T-helper 1 cell treated with Interleukin-12 subunit alpha and Interleukin-12 subunit beta and Interleukin-4 antibody, amounts not matched to agents 30 μg/mL and 1 μg/mL, for 36 hours (primary cell): ENCODE measurements around the gene ZKSCAN4.

Source experiments
- H3K27ac Mint-ChIP-seq: one replicate; pipeline ENCODE4 v1.8.0; 2021; ENCODE audit warnings: mild to moderate bottlenecking, mixed read lengths
- H3K27me3 Mint-ChIP-seq: one replicate; pipeline ENCODE4 v1.8.0; 2021; ENCODE audit warnings: low read depth, mixed read lengths
- H3K36me3 Mint-ChIP-seq: one replicate; pipeline ENCODE4 v1.8.0; 2021; ENCODE audit warnings: low read depth, mixed read lengths
- H3K4me1 Mint-ChIP-seq: one replicate; pipeline ENCODE4 v1.8.0; 2021; ENCODE audit warnings: low read depth, mixed read lengths
- H3K4me3 Mint-ChIP-seq: one replicate; pipeline ENCODE4 v1.8.0; 2021; ENCODE audit warnings: mild to moderate bottlenecking, moderate library complexity, mixed read lengths
- H3K9me3 Mint-ChIP-seq: one replicate; pipeline ENCODE4 v1.8.0; 2021; ENCODE audit warnings: mixed read lengths

The ZKSCAN4 gene

DNA sequence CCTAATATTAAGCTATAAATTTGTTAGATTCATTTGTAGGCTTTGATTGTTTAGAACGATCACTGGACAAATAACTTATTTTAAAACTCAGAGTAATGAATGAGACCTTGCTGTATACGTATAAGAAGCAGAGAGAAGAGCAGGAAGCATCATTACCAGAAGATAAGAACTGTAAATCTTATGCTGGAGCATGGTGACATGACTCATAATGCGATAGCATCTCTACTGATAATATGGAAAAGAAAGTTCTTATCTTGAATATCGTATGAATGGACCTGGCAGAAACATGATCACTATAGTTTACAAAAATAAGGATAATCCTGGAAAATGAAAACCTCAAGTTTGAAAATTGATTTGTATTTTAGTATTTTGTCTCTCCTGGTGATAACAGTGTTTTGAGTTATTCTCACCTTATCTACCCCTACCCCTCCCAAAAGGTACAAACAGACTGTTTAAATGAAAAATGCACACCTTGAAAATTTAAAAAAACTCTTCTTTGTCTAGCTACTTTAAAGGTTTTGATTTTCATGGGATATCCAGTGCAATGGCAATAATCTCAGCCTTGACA, 12.8 kb upstream of the ZKSCAN4 start:
- H3K4me3 Mint-ChIP-seq: no peak overlapping the region
- peaks cover 8% of the 10 kb centered on the region for H3K4me1 Mint-ChIP-seq
- peaks cover 3% of the 10 kb centered on the region for H3K9me3 Mint-ChIP-seq
- no peak overlapping the region for H3K27ac Mint-ChIP-seq
- H3K36me3 Mint-ChIP-seq: no peaks in the 10 kb centered on the region
- peaks cover 15% of the 10 kb centered on the region for H3K27me3 Mint-ChIP-seq

DNA sequence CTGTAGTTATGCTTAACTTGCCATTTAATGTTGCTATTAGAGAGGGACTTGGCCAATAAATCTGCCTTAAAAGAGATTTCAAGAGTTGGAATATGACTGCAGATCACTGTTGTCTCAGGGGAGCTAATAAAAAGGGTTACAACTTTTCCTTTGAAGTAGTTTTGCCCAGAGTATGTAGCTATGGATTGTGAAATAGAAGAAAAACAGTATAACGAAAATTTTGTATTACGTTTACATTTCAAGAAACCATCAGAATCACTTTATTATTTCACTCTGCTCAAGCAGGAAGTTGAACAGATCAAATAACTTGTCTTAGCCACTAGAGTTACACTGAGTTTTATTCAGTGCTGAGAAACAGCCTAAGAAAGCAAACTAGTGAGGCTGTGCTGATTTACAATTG, 11.9 kb upstream of the ZKSCAN4 start:
- peaks cover 15% of the 10 kb centered on the region for H3K27me3 Mint-ChIP-seq
- H3K27ac Mint-ChIP-seq: no peak overlapping the region
- peaks cover 8% of the 10 kb centered on the region for H3K9me3 Mint-ChIP-seq
- H3K36me3 Mint-ChIP-seq: peaks cover 3% of the 10 kb centered on the region
- H3K4me1 Mint-ChIP-seq: peaks cover 5% of the 10 kb centered on the region
- no peak overlapping the region for H3K4me3 Mint-ChIP-seq

DNA sequence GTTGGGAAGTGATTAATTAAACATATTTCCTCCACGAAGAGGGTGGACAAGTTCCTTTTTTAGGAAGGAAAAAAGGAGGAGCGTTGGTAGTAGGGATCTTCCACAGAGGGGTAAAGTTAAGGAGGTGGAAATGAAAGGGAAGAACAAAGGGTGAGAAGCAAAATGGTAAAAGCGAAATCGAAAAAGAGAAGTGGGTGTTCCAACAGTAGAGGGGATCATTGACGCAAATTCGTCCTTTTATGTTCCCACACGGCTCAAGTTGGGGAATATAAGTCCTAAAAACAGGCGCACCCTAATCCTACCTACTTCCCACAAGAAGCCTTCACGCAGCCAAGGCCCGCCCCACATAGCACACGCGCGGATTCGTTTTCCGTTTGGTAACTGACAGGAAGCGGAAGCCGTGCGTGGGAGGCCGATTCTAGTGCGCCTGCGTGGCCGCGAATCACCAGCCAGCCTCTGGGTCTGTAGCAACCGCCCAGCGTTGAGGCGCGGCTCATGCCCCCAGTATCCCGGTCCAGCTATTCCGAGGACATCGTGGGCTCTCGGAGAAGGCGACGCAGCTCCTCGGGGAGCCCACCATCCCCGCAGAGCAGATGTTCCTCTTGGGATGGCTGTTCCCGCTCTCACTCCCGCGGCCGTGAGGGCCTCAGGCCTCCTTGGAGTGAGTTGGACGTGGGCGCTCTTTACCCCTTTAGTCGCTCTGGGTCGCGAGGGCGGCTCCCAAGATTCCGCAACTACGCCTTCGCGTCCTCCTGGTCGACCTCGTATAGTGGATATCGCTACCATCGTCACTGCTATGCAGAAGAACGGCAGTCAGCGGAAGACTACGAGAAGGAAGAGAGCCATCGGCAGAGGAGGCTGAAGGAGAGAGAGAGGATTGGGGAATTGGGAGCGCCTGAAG, 7.1 kb upstream of the ZKSCAN4 start, which contains the start of gene NKAPL:
TSS of gene NKAPL (plus strand) at position 421 of the 901 bp plus-strand sequence. CDS start at position 496, 75 bp downstream.
- H3K4me3 Mint-ChIP-seq: no peak within 1 kb of the TSS
- no peak within 1 kb of the TSS for H3K27ac Mint-ChIP-seq
- peaks cover 7% of the 10 kb centered on the region for H3K4me1 Mint-ChIP-seq
- peaks cover 6% of the 10 kb centered on the region for H3K36me3 Mint-ChIP-seq
- H3K27me3 Mint-ChIP-seq: peaks cover 16% of the 10 kb centered on the region
- peaks cover 17% of the 10 kb centered on the region for H3K9me3 Mint-ChIP-seq

DNA sequence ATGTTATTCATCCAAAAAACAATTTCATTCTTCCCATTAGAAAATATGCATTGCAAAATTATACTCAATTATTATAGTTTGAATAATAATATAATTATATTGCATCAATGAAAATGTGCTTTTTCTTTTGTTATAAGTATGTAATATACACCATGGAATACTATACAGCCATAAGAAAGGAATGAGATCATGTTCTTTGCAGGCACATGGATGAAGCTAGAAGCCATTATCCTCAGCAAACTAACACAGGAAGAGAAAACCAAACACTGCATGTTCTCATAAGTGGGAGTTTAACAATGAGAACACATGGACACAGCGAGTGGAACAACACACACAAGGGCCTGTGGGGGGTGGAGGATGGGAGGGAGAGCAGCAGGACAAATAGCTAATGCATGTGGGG, 5.0 kb upstream of the ZKSCAN4 start:
- Mint-ChIP-seq H3K4me3 (no peak overlapping the region), H3K4me1 (peaks cover 12% of the 10 kb centered on the region), H3K27me3 (peaks cover 9% of the 10 kb centered on the region), H3K9me3 (peaks cover 23% of the 10 kb centered on the region), H3K36me3 (peaks cover 11% of the 10 kb centered on the region), H3K27ac (no peak overlapping the region)

DNA sequence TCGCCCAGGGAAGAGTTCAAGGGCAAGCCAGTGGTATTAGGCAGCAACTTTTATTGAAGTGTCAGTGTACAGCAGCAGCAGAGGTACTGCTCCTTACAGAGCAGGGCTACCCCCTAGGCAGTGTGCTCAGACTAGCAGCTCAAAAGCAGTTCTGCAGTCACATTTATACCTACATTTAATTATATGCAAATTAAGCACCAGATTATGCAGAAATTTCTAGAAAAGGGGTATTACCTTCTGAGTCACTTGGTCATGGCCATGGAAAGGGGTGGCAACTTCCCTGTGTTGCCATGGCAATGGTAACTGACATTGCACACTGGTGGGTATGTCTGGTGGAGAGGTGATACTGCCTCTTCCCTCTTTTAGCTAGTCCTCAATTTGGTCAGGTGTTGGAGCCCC, 2.1 kb upstream of the ZKSCAN4 start:
- Mint-ChIP-seq H3K4me1 (peaks cover 23% of the 10 kb centered on the region), H3K4me3 (no peak overlapping the region), H3K9me3 (peaks cover 15% of the 10 kb centered on the region), H3K27me3 (peaks cover 4% of the 10 kb centered on the region), H3K27ac (no peak overlapping the region), H3K36me3 (peaks cover 15% of the 10 kb centered on the region)

DNA sequence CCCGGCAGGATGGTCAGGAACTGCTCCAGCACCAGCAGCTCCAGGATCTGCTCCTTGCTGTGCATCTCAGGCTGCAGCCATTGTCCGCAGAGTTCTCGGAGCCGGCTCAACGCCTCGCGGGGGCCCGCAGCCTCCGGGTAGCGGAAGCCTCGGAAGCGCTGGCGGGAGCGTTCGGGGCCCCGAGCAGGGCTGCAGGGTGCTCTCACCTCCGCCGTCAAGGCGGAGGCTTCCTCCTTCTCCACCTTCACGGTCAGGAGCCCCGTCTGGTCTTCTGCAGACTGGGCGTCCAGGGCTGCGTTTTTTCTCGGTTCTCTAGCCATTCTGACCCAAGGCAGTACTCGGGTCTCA, 434 bp downstream of the ZKSCAN4 start:
- Mint-ChIP-seq H3K27me3 (peaks cover 4% of the 10 kb centered on the region), H3K27ac (peak overlapping the region; percentile 93), H3K36me3 (peaks cover 29% of the 10 kb centered on the region), H3K9me3 (peaks cover 6% of the 10 kb centered on the region), H3K4me3 (peak overlapping the region; percentile 94), H3K4me1 (peaks cover 16% of the 10 kb centered on the region)

DNA sequence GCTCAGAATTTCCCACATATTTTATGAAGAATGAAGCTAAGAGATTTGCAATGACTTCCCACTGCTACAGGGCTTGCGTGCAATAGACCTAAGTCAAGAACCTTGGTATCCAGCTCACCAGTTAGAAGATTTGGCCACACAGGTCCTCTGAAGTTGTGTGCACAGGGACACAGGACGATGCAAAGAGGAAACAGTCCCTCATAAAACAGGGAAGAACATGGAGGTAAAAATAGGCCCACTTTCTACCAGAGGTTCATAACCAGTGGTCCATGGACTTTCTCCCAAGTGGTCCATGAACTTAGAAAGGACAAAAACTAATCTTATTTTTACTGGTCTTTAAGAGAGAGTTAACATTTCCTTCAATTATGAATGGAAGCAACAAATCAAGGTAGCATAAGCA, 1.3 kb downstream of the ZKSCAN4 start:
- peak overlapping the region; percentile 72 for H3K4me3 Mint-ChIP-seq
- peaks cover 6% of the 10 kb centered on the region for H3K9me3 Mint-ChIP-seq
- H3K36me3 Mint-ChIP-seq: peaks cover 38% of the 10 kb centered on the region
- peaks cover under 1% of the 10 kb centered on the region for H3K27me3 Mint-ChIP-seq
- H3K4me1 Mint-ChIP-seq: peaks cover 16% of the 10 kb centered on the region
- H3K27ac Mint-ChIP-seq: no peak overlapping the region

DNA sequence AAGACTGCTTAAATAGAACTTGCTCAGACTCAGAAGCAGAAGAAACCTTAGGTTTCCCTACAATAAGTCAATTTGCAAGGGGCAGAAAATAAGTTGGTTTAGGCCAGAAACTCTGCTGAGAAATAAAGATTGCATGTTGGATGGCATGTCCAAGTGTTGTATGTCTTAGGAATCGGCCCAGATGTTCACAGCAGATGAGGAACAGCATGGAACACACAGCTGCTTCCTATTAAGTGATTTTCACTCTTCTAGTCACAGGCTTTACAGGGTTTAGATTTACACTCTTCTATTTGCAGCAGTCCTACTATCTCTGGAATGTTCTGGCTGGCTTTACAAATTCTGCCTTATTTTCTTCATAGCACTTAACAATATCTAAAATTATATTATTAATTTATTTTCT, 3.2 kb downstream of the ZKSCAN4 start:
- no peak overlapping the region for H3K27ac Mint-ChIP-seq
- H3K9me3 Mint-ChIP-seq: peaks cover 6% of the 10 kb centered on the region
- H3K36me3 Mint-ChIP-seq: peaks cover 51% of the 10 kb centered on the region
- no peak overlapping the region for H3K4me3 Mint-ChIP-seq
- H3K27me3 Mint-ChIP-seq: no peaks in the 10 kb centered on the region
- peaks cover 16% of the 10 kb centered on the region for H3K4me1 Mint-ChIP-seq

DNA sequence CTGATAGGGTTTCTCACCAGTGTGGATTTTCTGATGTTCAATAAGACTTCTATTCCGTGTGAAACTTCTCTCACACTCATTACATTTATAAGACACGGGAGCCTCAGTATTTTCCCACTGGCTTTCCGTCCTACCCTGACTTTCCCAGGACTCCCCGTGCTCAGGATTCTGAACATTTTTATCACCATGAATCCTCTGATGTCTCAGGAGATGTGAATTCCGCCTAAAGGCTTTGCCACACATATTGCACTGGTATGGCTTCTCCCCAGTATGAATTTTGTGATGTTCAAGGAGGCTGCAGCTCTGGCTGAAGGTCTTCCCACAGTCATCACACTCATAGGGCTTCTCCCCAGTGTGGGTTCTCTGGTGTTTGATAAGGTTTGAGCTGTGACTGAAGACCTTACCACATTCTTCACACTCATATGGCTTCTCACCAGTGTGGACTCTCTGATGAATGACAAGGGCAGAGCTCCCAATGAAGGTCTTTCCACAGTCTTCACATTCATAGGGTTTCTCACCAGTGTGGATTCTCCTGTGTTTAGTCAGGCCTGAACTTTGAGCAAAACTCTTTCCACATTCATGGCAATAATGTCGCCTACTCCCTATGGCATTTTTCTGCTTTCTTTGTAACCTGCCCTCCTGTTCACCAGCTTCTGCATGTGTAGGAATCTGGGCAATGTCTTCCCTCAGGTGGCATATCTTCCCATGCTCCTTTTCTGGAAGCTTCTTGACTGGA, 6.7 kb downstream of the ZKSCAN4 start:
- H3K4me3 Mint-ChIP-seq: no peak overlapping the region
- peaks cover 6% of the 10 kb centered on the region for H3K4me1 Mint-ChIP-seq
- no peaks in the 10 kb centered on the region for H3K9me3 Mint-ChIP-seq
- H3K36me3 Mint-ChIP-seq: peaks cover 51% of the 10 kb centered on the region
- no peak overlapping the region for H3K27ac Mint-ChIP-seq
- no peaks in the 10 kb centered on the region for H3K27me3 Mint-ChIP-seq

DNA sequence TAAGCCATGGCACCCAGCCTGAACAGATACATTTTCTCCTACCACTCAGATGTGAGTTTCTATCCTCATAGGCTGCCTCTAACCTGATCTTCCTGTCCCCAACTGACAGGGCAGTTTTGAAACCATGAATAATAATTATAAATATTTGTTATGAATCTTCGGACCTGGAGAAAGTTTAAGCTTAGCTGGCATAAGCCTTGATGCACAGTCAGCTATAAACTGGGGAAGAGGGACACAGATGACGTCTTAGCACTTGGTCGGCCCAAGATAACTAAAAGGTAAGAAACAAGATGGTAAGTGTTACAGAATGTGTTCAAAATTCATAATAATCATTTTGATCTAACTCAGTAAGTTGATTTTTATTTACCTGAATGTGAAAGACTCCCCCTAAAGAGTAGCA, 8.1 kb downstream of the ZKSCAN4 start:
- H3K4me3 Mint-ChIP-seq: no peak overlapping the region
- no peak overlapping the region for H3K27ac Mint-ChIP-seq
- no peaks in the 10 kb centered on the region for H3K4me1 Mint-ChIP-seq
- H3K36me3 Mint-ChIP-seq: peaks cover 48% of the 10 kb centered on the region
- no peaks in the 10 kb centered on the region for H3K9me3 Mint-ChIP-seq
- no peaks in the 10 kb centered on the region for H3K27me3 Mint-ChIP-seq

DNA sequence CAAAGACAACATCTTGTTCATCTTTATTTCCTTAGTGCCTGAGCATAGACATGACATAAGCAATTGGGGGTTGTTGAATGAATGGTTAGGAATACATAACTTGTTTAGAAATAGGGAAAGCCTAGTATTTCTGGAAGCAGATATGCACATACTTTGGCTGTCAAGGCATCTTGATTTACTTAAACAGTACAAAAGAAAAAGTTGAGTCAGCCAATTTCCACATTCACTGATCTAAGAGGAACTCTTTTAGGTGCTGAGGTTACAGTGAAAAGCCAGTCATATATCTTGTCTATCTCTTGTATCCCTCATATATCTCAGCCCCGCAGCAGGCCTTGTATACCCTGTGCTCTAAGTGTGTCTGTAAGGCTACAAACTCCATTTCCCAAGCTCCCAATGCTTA, 11.6 kb downstream of the ZKSCAN4 start:
- no peak overlapping the region for H3K4me3 Mint-ChIP-seq
- H3K27ac Mint-ChIP-seq: no peak overlapping the region
- H3K4me1 Mint-ChIP-seq: peaks cover 2% of the 10 kb centered on the region
- no peaks in the 10 kb centered on the region for H3K27me3 Mint-ChIP-seq
- peaks cover 19% of the 10 kb centered on the region for H3K36me3 Mint-ChIP-seq
- peaks cover 7% of the 10 kb centered on the region for H3K9me3 Mint-ChIP-seq

DNA sequence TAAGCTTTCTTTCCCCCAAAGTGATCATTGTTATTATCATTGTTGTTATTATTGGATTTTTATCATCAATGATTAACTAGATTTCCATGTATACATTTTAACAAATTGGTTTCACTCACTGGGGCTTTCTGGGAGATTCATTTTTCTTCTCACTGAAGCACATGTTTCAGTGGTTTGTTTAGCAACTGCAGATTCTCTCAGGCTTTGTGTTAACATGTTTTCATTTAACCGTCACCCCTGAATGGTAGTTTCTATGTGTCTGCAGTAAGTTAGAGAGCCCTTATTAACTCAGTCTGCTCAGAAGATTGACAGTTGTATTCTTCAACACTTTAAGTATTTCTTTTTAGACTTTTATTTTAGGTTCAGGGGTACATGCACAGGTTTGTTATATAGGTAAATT, 12.4 kb downstream of the ZKSCAN4 start:
- Mint-ChIP-seq H3K27ac (no peak overlapping the region), H3K4me1 (peaks cover 2% of the 10 kb centered on the region), H3K9me3 (peaks cover 7% of the 10 kb centered on the region), H3K36me3 (peaks cover 14% of the 10 kb centered on the region), H3K4me3 (no peak overlapping the region), H3K27me3 (no peaks in the 10 kb centered on the region)

DNA sequence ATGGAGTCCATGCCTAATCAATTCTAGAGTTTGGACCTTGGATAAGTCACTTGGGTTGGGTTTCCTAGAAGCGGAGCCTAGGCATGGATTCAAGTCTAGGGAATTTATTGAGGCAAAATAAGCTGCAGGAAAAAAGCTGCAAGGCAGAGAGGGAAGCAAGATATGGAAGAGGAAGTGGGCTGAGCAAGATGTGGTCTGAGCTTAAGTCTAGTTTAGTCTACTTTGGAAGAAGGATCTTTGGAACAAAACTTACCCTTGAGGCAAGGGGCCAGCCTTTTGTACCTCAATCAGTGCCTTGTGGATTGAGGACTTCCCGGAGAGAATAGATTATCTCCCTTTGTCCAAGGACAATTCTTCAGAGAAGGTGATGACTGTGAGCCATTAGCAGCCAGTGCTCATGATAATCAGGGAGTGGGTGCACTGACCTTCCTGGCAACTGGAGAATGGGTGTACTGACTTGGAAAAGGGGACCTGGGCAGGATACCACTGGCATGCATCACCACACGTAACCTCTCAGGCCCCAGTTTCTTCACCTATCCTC, 16.1 kb downstream of the ZKSCAN4 start:
- Mint-ChIP-seq H3K4me3 (no peak overlapping the region), H3K9me3 (peaks cover 15% of the 10 kb centered on the region), H3K4me1 (peaks cover 2% of the 10 kb centered on the region), H3K36me3 (peaks cover 17% of the 10 kb centered on the region), H3K27ac (no peak overlapping the region), H3K27me3 (no peaks in the 10 kb centered on the region)

DNA sequence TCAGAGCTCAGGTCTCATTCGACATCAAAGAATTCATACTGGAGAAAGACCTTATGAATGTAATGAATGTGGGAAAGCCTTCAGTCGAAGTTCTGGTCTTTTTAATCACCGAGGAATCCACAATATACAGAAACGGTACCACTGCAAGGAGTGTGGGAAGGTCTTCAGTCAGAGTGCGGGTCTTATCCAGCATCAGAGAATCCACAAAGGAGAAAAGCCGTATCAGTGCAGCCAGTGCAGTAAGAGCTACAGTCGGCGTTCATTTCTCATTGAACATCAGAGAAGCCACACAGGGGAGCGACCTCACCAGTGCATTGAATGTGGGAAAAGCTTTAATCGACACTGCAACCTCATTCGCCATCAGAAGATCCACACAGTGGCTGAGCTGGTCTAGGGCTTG, 19.3 kb downstream of the ZKSCAN4 start:
- peaks cover 6% of the 10 kb centered on the region for H3K4me1 Mint-ChIP-seq
- no peak overlapping the region for H3K4me3 Mint-ChIP-seq
- H3K27me3 Mint-ChIP-seq: no peaks in the 10 kb centered on the region
- H3K27ac Mint-ChIP-seq: no peak overlapping the region
- H3K36me3 Mint-ChIP-seq: peaks cover 29% of the 10 kb centered on the region
- peaks cover 7% of the 10 kb centered on the region for H3K9me3 Mint-ChIP-seq
